Measurements from ENCODE around the gene BLCAP.

BLCAP gene

GRCh38 chr20:37560629-37561028 lies 33.0 kb upstream of the BLCAP start:
- ATAC-seq: no peak
- TF ChIP-seq TSHZ2 (CRISPR knock-in tag; IDR thresholded peaks at IDR 0.05): no peak
- TF ChIP-seq ZNF70 (CRISPR knock-in tag; IDR thresholded peaks at IDR 0.05): no peak
- TF ChIP-seq PPARA (CRISPR knock-in tag; IDR thresholded peaks at IDR 0.05; ENCODE audit: borderline replicate concordance): no peak
- TF ChIP-seq OSR1 (CRISPR knock-in tag; IDR thresholded peaks at IDR 0.05): no peak

DNA sequence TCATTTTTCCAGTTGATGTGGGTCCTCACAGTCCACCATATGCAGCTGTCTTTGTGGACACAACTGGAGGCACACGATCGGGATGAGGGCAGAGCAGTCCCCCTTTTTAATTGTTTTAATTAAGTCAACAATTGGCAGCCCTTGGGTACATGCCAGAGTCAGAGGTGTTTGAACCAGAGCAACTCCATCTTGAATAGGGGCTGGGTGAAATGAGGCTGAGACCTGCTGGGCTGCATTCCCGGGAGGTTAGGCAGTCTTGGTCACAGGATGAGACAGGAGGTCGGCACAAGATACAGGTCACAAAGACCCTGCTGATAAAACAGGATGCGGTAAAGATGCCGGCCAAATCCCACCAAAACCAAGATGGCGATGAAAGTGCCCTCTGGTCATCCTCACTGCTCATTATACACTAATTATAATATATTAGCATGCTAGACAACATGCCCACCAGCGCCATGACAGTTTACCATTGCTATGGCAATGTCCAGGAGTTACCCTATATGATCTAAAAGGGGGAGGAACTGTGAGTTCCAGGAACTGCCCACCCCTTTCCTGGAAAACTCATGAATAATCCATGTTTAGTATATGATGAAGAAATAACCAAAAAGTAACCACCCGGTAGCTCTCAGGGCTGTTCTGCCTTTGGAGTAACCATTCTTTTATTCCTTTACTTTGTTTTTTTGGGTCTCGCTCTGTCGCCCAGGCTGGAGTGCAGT lies 31.8 kb upstream of the BLCAP start:
- TF ChIP-seq ZFP3 (CRISPR knock-in tag; IDR thresholded peaks at IDR 0.05) (no peak), GLIS3 (CRISPR knock-in tag; IDR thresholded peaks at IDR 0.05) (no peak), RARB (CRISPR knock-in tag; IDR thresholded peaks at IDR 0.05) (no peak), ARNTL (CRISPR knock-in tag; IDR thresholded peaks at IDR 0.05; ENCODE audit: borderline replicate concordance, low read depth) (no peak), PPARA (CRISPR knock-in tag; IDR thresholded peaks at IDR 0.05; ENCODE audit: borderline replicate concordance) (no peak), TSHZ2 (CRISPR knock-in tag; IDR thresholded peaks at IDR 0.05) (no peak), ISL1 (CRISPR knock-in tag; IDR thresholded peaks at IDR 0.05) (no peak), ZFP30 (CRISPR knock-in tag; IDR thresholded peaks at IDR 0.05) (no peak), POU6F1 (CRISPR knock-in tag; IDR thresholded peaks at IDR 0.05; ENCODE audit: borderline replicate concordance, low read depth) (no peak), SNAI2 (CRISPR knock-in tag; IDR thresholded peaks at IDR 0.05) (no peak), ZC3H10 (CRISPR knock-in tag; IDR thresholded peaks at IDR 0.05) (no peak), ZNF8 (CRISPR knock-in tag; IDR thresholded peaks at IDR 0.05) (no peak), ZNF565 (CRISPR knock-in tag; conservative IDR thresholded peaks at IDR 0.05; ENCODE audit: low read depth) (no peak), ZNF70 (CRISPR knock-in tag; IDR thresholded peaks at IDR 0.05) (no peak), ESRRG (CRISPR knock-in tag; IDR thresholded peaks at IDR 0.05) (no peak), OSR1 (CRISPR knock-in tag; IDR thresholded peaks at IDR 0.05) (no peak), PATZ1 (CRISPR knock-in tag; IDR thresholded peaks at IDR 0.05; ENCODE audit: borderline replicate concordance) (no peak), TCF4 (CRISPR knock-in tag; IDR thresholded peaks at IDR 0.05; ENCODE audit: borderline replicate concordance) (no peak), CREB5 (CRISPR knock-in tag; IDR thresholded peaks at IDR 0.05; ENCODE audit: low read depth) (no peak)
- no peak for ATAC-seq

DNA sequence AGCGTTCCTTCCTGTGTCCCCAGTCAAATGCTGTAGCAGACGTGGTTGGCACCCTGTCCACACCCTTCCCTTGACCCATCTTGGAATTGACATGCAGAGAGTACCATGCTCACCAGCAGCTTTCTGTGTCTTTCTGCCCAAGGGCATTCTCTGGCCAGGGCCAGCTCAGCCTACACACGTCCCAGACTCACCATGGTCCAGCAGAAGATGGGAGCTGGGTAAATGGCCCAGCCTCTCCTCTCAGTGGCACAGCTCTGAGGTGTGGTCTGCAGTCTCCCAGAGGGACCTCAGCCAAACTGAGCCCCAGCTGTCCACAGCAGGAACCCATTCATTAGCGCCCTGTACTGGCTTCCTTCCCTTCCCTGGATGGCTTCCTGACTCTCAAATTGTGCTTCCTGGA lies 31.1 kb upstream of the BLCAP start:
- no peak for ATAC-seq
- TF ChIP-seq PPARA (CRISPR knock-in tag; IDR thresholded peaks at IDR 0.05; ENCODE audit: borderline replicate concordance): no peak
- no peak for TF ChIP-seq CREB5 (CRISPR knock-in tag; IDR thresholded peaks at IDR 0.05; ENCODE audit: low read depth)
- TF ChIP-seq ZFP3 (CRISPR knock-in tag; IDR thresholded peaks at IDR 0.05): no peak

All from SK-N-SH treated with all-trans-retinoic acid at 6 μM for 48 hours (cell line).